ENCODE results near the gene RAPGEF6.
"Not testable (repeated sequence)": the region's sequence is repeated elsewhere in the genome, so short reads cannot be mapped to it uniquely, and the experiment has no call there.

RAPGEF6 gene

GRCh38 chr5:131622633-131623032 lies 12.4 kb downstream of the RAPGEF6 start:
- TF ChIP-seq, protein P1, sequence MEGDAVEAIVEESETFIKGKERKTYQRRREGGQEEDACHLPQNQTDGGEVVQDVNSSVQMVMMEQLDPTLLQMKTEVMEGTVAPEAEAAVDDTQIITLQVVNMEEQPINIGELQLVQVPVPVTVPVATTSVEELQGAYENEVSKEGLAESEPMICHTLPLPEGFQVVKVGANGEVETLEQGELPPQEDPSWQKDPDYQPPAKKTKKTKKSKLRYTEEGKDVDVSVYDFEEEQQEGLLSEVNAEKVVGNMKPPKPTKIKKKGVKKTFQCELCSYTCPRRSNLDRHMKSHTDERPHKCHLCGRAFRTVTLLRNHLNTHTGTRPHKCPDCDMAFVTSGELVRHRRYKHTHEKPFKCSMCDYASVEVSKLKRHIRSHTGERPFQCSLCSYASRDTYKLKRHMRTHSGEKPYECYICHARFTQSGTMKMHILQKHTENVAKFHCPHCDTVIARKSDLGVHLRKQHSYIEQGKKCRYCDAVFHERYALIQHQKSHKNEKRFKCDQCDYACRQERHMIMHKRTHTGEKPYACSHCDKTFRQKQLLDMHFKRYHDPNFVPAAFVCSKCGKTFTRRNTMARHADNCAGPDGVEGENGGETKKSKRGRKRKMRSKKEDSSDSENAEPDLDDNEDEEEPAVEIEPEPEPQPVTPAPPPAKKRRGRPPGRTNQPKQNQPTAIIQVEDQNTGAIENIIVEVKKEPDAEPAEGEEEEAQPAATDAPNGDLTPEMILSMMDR (IDR thresholded peaks at IDR 0.05; ENCODE audit: insufficient read depth, low read length, poor library complexity, severe bottlenecking) = no peak
- H3K36me3 ChIP-seq (ENCODE audit: control insufficient read depth, insufficient read depth, low read length) = no peaks in the 10 kb centered on the region; the same call in 1 of the 2 replicates
- H3K4me3 ChIP-seq (replicated peaks; ENCODE audit: low read depth, low read length) = no peak overlapping the region
- H3K27me3 ChIP-seq (replicated peaks; ENCODE audit: control insufficient read depth, insufficient read depth, low read length) = no peaks in the 10 kb centered on the region
- DNase-seq (ENCODE audit: extremely low read depth, insufficient read length) = no peak

GRCh38 chr5:131621164-131621563 lies 13.9 kb downstream of the RAPGEF6 start:
- DNase-seq (ENCODE audit: extremely low read depth, insufficient read length); H3K4me3 ChIP-seq (replicated peaks; ENCODE audit: low read depth, low read length); H3K36me3 ChIP-seq (ENCODE audit: control insufficient read depth, insufficient read depth, low read length); H3K27me3 ChIP-seq (replicated peaks; ENCODE audit: control insufficient read depth, insufficient read depth, low read length): not testable (repeated sequence)

- no peak for DNase-seq (ENCODE audit: extremely low read depth, insufficient read length)
- TF ChIP-seq, protein P1 (IDR thresholded peaks at IDR 0.05; ENCODE audit: insufficient read depth, low read length, poor library complexity, severe bottlenecking) = no peak
- H3K4me3 ChIP-seq (replicated peaks; ENCODE audit: low read depth, low read length) = no peak overlapping the region
- no peaks in the 10 kb centered on the region; the same call in 1 of the 2 replicates for H3K36me3 ChIP-seq (ENCODE audit: control insufficient read depth, insufficient read depth, low read length)
- H3K27me3 ChIP-seq (replicated peaks; ENCODE audit: control insufficient read depth, insufficient read depth, low read length) = no peaks in the 10 kb centered on the region
Observed at GRCh38 chr5:131619102-131619501, 15.9 kb downstream of the RAPGEF6 start.

GRCh38 chr5:131617140-131617822 lies 17.7 kb downstream of the RAPGEF6 start:
- Histone ChIP-seq H3K4me3 (replicated peaks; ENCODE audit: low read depth, low read length) (no peak overlapping the region), H3K27me3 (replicated peaks; ENCODE audit: control insufficient read depth, insufficient read depth, low read length) (no peaks in the 10 kb centered on the region), H3K36me3 (ENCODE audit: control insufficient read depth, insufficient read depth, low read length) (no peaks in the 10 kb centered on the region; the same call in 1 of the 2 replicates)
- DNase-seq (ENCODE audit: extremely low read depth, insufficient read length) = no peak
- TF ChIP-seq, protein P1 (IDR thresholded peaks at IDR 0.05; ENCODE audit: insufficient read depth, low read length, poor library complexity, severe bottlenecking) = no peak

DNA sequence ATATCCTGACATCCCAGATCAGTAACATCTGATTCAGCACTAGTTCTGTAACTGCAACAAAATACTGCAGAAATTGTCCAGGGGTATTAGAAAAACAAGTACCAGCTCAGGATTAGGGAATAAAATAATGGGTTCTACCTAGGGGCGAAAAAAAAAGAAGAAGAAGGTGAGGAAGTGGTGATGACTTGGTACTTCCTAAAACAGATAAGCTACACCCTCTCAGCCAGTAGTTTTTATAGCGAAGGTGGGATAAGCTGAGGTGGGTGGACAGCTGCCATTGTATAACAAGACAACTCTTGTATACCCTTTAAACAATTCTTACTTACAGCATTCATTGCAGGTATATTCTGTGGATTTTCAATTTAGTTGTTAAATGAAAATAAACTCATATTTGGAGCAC lies 19.1 kb downstream of the RAPGEF6 start:
- H3K4me3 ChIP-seq (replicated peaks; ENCODE audit: low read depth, low read length) = no peak overlapping the region
- no peak for DNase-seq (ENCODE audit: extremely low read depth, insufficient read length)
- H3K27me3 ChIP-seq (replicated peaks; ENCODE audit: control insufficient read depth, insufficient read depth, low read length) = no peaks in the 10 kb centered on the region
- TF ChIP-seq, protein P1 (IDR thresholded peaks at IDR 0.05; ENCODE audit: insufficient read depth, low read length, poor library complexity, severe bottlenecking) = no peak
- no peaks in the 10 kb centered on the region for H3K36me3 ChIP-seq (ENCODE audit: control insufficient read depth, insufficient read depth, low read length)

DNA sequence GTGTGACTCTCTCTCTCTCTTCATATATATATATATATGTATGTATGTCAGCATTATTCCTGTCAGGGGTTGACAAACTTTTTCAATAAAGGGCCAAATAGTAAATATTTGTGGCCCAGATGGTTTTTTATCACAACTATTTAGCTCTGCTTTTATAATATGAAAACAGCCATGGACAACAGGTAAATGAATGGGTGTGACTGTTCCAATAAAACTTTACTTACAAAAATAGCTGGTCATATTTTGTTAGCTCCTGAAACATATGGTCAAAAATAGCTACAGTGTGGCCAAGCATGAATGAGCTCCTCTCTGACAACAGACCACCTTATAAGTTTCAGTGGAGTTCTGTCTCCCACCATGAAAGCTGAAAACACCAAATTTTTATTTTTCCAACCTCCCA lies 21.6 kb downstream of the RAPGEF6 start:
- no peaks in the 10 kb centered on the region for H3K36me3 ChIP-seq (ENCODE audit: control insufficient read depth, insufficient read depth, low read length)
- TF ChIP-seq, protein P1 (IDR thresholded peaks at IDR 0.05; ENCODE audit: insufficient read depth, low read length, poor library complexity, severe bottlenecking) = no peak
- no peak overlapping the region for H3K4me3 ChIP-seq (replicated peaks; ENCODE audit: low read depth, low read length)
- no peak for DNase-seq (ENCODE audit: extremely low read depth, insufficient read length)
- H3K27me3 ChIP-seq (replicated peaks; ENCODE audit: control insufficient read depth, insufficient read depth, low read length) = no peaks in the 10 kb centered on the region
